GM23338 (cell line): ENCODE measurements around the gene SYT2. TPM values are rescaled to one million over a fixed set of nuclear protein-coding genes. Genes with fewer than 3 reads are reported as not detected.

ENCODE experiments used
- ATAC-seq: fragments of 200-7000 bp; cut with Tn5 transposase; 3 replicates; pipeline ENCODE4 v1.9.1; 2020
- DNase-seq: peaks from one replicate; pipeline ENCODE4 v3.0.0-alpha.2; 2015; ENCODE audit warnings: low spot score
- H2AFZ ChIP-seq: fragments of 200-600 bp; sonication (generic); 2 replicates; pipeline ENCODE4 v1.8.0; 2016; ENCODE audit warnings: antibody characterized with exemption, mild to moderate bottlenecking, moderate library complexity
- H3F3A ChIP-seq: fragments of 200-600 bp; sonication (generic); replicated peaks from 2 replicates; pipeline ENCODE4 v1.8.0; 2017; ENCODE audit warnings: antibody characterized with exemption, mixed run types, low read depth
- H3K27ac ChIP-seq: fragments of 200-600 bp; sonication (generic); 2 replicates; pipeline ENCODE4 v1.6.1; 2016; ENCODE audit warnings: low read depth
- H3K27me3 ChIP-seq: fragments of 200-600 bp; sonication (generic); 2 replicates; pipeline ENCODE4 v1.8.0; 2016; ENCODE audit warnings: mild to moderate bottlenecking, mixed run types, moderate library complexity; ENCODE audit not compliant: insufficient read depth
- H3K36me3 ChIP-seq: fragments of 200-600 bp; sonication (generic); 2 replicates; pipeline ENCODE4 v1.8.0; 2016; ENCODE audit warnings: mild to moderate bottlenecking; ENCODE audit not compliant: insufficient read depth
- H3K4me1 ChIP-seq: fragments of 200-600 bp; sonication (generic); 2 replicates; pipeline ENCODE4 v1.8.0; 2016; ENCODE audit warnings: mild to moderate bottlenecking, moderate library complexity; ENCODE audit not compliant: insufficient read depth
- H3K4me2 ChIP-seq: fragments of 200-600 bp; sonication (generic); 2 replicates; pipeline ENCODE4 v1.7.1; 2017; ENCODE audit warnings: mixed run types
- H3K4me3 ChIP-seq: fragments of 200-600 bp; sonication (generic); 2 replicates; pipeline ENCODE4 v1.6.1; 2016; ENCODE audit warnings: mixed run types
- H3K79me2 ChIP-seq: fragments of 200-600 bp; sonication (generic); replicated peaks from 2 replicates; pipeline ENCODE4 v1.8.0; 2017; ENCODE audit warnings: mild to moderate bottlenecking; ENCODE audit not compliant: insufficient read depth
- H3K9me2 ChIP-seq: fragments of 200-600 bp; sonication (generic); 2 replicates; pipeline ENCODE4 v1.8.0; 2017; ENCODE audit not compliant: insufficient read depth
- H4K20me1 ChIP-seq: fragments of 200-600 bp; sonication (generic); replicated peaks from 2 replicates; pipeline ENCODE4 v1.8.0; 2017; ENCODE audit warnings: mild to moderate bottlenecking; ENCODE audit not compliant: insufficient read depth
- H3K27ac Mint-ChIP-seq: 2 replicates; pipeline ENCODE4 v1.8.0; 2020; ENCODE audit warnings: inconsistent platforms, mild to moderate bottlenecking, moderate library complexity, mixed read lengths
- H3K27me3 Mint-ChIP-seq: 3 replicates; pipeline ENCODE4 v1.8.0; 2022; ENCODE audit warnings: low read depth, mild to moderate bottlenecking, moderate library complexity, mixed read lengths, inconsistent platforms; ENCODE audit not compliant: insufficient read depth, poor library complexity
- H3K36me3 Mint-ChIP-seq: 3 replicates; pipeline ENCODE4 v1.8.0; 2021; ENCODE audit warnings: low read depth, mild to moderate bottlenecking, inconsistent platforms, moderate library complexity, mixed read lengths
- H3K4me1 Mint-ChIP-seq: 3 replicates; pipeline ENCODE4 v1.8.0; 2020; ENCODE audit warnings: mild to moderate bottlenecking, inconsistent platforms, mixed read lengths
- H3K4me3 Mint-ChIP-seq: 3 replicates; pipeline ENCODE4 v1.8.0; 2021; ENCODE audit warnings: moderate library complexity, mild to moderate bottlenecking, inconsistent platforms, mixed read lengths
- H3K9me3 Mint-ChIP-seq: 3 replicates; pipeline ENCODE4 v1.8.0; 2020; ENCODE audit warnings: moderate library complexity, mild to moderate bottlenecking, inconsistent platforms, mixed read lengths
- ETS1 ChIP-seq: IDR thresholded peaks from 2 replicates; pipeline ENCODE4 v1.6.1; 2016; ENCODE audit warnings: antibody characterized with exemption
- EZH2 ChIP-seq: fragments of 200-600 bp; sonication (generic); IDR thresholded peaks from one replicate; pipeline ENCODE4 v1.8.0; 2017; ENCODE audit warnings: antibody characterized with exemption, mild to moderate bottlenecking, low read depth; ENCODE audit not compliant: unreplicated experiment
- EZH2phosphoT487 ChIP-seq: fragments of 200-600 bp; sonication (generic); IDR thresholded peaks from one replicate; pipeline ENCODE4 v1.8.1; 2018; ENCODE audit warnings: antibody characterized with exemption; ENCODE audit not compliant: unreplicated experiment
- JUNB ChIP-seq: IDR thresholded peaks from one replicate; pipeline ENCODE4 v1.6.1; 2016; ENCODE audit warnings: antibody characterized with exemption; ENCODE audit not compliant: unreplicated experiment
- POLR2AphosphoS5 ChIP-seq: IDR thresholded peaks from 2 replicates; pipeline ENCODE4 v1.6.1; 2016; ENCODE audit warnings: antibody characterized with exemption, low read depth
- ZNF331 ChIP-seq: fragments of 250-450 bp; sonication (Bioruptor Pico); IDR thresholded peaks from 2 replicates; pipeline ENCODE4 v1.5.0; 2020; ENCODE audit warnings: low read depth, mild to moderate bottlenecking, moderate library complexity
- ZNF462 ChIP-seq: fragments of 250-450 bp; sonication (Bioruptor Pico); IDR thresholded peaks from 2 replicates; pipeline ENCODE4 v1.5.0; 2020; ENCODE audit warnings: mild to moderate bottlenecking, moderate library complexity
- polyA plus RNA-seq: library from polyadenylated mRNA; unstranded; fragments of >200 nt; fragmentation: Nextera tagmentation; extraction: Ambion mirVana; gene quantifications from 2 replicates; pipeline ENCODE4 v1.2.1, GENCODE V29; 2016
- total RNA-seq: library from RNA; depleted of rRNA; stranded (reverse); fragments of >200 nt; shearing (Covaris generic); gene quantifications from 2 replicates; pipeline ENCODE4 v1.2.3, GENCODE V29; 2014
- TF ChIP-seq, protein P1 (sequence below), 2 experiments: fragments of 200-600 bp in 1 of 2; sonication (generic) in 1 of 2; conservative IDR thresholded peaks; 2 replicates each; pipeline versions ENCODE4 v1.5.1 to v1.6.1; 2016 to 2017; ENCODE audit warnings: antibody characterized with exemption in 2 of 2, low read depth in 2 of 2, mild to moderate bottlenecking in 2 of 2, moderate library complexity in 1 of 2
- TF ChIP-seq, protein P2 (sequence below): IDR thresholded peaks from one replicate; pipeline ENCODE4 v1.6.1; 2018; ENCODE audit warnings: antibody characterized with exemption; ENCODE audit not compliant: unreplicated experiment

Gene SYT2
- total and polyA plus RNA-seq, 2 experiments from 2014 or later: 2.4 to 12.5 TPM

DNA sequence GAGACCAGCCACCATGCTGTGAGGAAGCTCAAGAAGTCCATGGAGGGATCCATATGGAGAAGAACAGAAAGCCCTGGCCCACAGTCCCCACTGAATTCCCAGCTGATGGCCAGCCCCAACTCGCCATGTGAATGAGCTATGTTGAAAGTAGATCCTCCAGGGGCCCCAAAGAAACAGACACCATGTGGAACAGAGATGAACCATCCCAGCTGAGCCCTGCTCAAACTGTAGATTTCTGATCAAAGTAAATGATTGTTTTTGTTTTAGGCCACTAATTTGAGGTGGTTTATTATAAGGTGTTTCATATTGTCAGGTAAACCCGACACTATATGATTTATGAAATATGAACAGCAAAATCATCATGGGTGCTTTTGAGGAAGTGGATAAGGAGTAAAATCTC lies 32.8 kb downstream of the SYT2 start:
- no peak overlapping the region for H3K4me3 Mint-ChIP-seq
- no peak overlapping the region for H2AFZ ChIP-seq
- peaks cover 18% of the 10 kb centered on the region for H3K36me3 Mint-ChIP-seq
- H3K79me2 ChIP-seq: no peaks in the 10 kb centered on the region
- no peaks in the 10 kb centered on the region for H3F3A ChIP-seq
- peaks cover 26% of the 10 kb centered on the region for H3K4me1 Mint-ChIP-seq
- no peak overlapping the region for H3K27ac ChIP-seq
- H3K4me1 ChIP-seq: peaks cover 5% of the 10 kb centered on the region; the same call in 1 of the 2 replicates
- H3K4me2 ChIP-seq: no peak overlapping the region
- H3K27me3 Mint-ChIP-seq: peaks cover 6% of the 10 kb centered on the region
- DNase-seq (no peak), ATAC-seq (no peak)
- H4K20me1 ChIP-seq: 0 out of 2 replicates have a peak, but pooled peaks cover 4% of the 10 kb centered on the region
- no peaks in the 10 kb centered on the region for H3K27me3 ChIP-seq
- H3K9me2 ChIP-seq: no peaks in the 10 kb centered on the region
- peaks cover 8% of the 10 kb centered on the region for H3K9me3 Mint-ChIP-seq
- peaks cover 9% of the 10 kb centered on the region; the same call in 1 of the 2 replicates for H3K36me3 ChIP-seq
- TF ChIP-seq POLR2AphosphoS5: no peak
- TF ChIP-seq, protein P1, sequence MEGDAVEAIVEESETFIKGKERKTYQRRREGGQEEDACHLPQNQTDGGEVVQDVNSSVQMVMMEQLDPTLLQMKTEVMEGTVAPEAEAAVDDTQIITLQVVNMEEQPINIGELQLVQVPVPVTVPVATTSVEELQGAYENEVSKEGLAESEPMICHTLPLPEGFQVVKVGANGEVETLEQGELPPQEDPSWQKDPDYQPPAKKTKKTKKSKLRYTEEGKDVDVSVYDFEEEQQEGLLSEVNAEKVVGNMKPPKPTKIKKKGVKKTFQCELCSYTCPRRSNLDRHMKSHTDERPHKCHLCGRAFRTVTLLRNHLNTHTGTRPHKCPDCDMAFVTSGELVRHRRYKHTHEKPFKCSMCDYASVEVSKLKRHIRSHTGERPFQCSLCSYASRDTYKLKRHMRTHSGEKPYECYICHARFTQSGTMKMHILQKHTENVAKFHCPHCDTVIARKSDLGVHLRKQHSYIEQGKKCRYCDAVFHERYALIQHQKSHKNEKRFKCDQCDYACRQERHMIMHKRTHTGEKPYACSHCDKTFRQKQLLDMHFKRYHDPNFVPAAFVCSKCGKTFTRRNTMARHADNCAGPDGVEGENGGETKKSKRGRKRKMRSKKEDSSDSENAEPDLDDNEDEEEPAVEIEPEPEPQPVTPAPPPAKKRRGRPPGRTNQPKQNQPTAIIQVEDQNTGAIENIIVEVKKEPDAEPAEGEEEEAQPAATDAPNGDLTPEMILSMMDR (conservative IDR thresholded peaks at IDR 0.05; ENCODE audit: low read depth in 2 of 2): no peak
- TF ChIP-seq JUNB: no peak
- TF ChIP-seq EZH2phosphoT487: no peak
- TF ChIP-seq ZNF462: no peak
- no peak for TF ChIP-seq EZH2
- TF ChIP-seq, protein P2, sequence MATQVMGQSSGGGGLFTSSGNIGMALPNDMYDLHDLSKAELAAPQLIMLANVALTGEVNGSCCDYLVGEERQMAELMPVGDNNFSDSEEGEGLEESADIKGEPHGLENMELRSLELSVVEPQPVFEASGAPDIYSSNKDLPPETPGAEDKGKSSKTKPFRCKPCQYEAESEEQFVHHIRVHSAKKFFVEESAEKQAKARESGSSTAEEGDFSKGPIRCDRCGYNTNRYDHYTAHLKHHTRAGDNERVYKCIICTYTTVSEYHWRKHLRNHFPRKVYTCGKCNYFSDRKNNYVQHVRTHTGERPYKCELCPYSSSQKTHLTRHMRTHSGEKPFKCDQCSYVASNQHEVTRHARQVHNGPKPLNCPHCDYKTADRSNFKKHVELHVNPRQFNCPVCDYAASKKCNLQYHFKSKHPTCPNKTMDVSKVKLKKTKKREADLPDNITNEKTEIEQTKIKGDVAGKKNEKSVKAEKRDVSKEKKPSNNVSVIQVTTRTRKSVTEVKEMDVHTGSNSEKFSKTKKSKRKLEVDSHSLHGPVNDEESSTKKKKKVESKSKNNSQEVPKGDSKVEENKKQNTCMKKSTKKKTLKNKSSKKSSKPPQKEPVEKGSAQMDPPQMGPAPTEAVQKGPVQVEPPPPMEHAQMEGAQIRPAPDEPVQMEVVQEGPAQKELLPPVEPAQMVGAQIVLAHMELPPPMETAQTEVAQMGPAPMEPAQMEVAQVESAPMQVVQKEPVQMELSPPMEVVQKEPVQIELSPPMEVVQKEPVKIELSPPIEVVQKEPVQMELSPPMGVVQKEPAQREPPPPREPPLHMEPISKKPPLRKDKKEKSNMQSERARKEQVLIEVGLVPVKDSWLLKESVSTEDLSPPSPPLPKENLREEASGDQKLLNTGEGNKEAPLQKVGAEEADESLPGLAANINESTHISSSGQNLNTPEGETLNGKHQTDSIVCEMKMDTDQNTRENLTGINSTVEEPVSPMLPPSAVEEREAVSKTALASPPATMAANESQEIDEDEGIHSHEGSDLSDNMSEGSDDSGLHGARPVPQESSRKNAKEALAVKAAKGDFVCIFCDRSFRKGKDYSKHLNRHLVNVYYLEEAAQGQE: no peak
- no peak for TF ChIP-seq ETS1
- peak; percentile 89 for TF ChIP-seq ZNF331 (CRISPR knock-in tag)
- H3K27ac Mint-ChIP-seq: no peak overlapping the region
- H3K4me3 ChIP-seq: no peak overlapping the region
